Hematopoietic multipotent progenitor cell treated with erythropoietin and hydrocortisone succinate and interleukin-3 and kit ligand, for 15 days (in vitro differentiated cells): ENCODE results near the gene ZDHHC13.
"Not testable (repeated sequence)": the region's sequence is repeated elsewhere in the genome, so short reads cannot be mapped to it uniquely, and the experiment has no call there.

ENCODE experiments used
- DNase-seq: peaks from one replicate; pipeline ENCODE4 v3.0.0-alpha.2; 2015; ENCODE audit warnings: low spot score

ZDHHC13 gene

GRCh38 chr11:19100885-19101284, 16.1 kb upstream of the ZDHHC13 start:
- DNase-seq = no peak

GRCh38 chr11:19101796-19102520, 15.0 kb upstream of the ZDHHC13 start:
- DNase-seq = no peak

GRCh38 chr11:19102521-19102900, 14.5 kb upstream of the ZDHHC13 start:
- no peak for DNase-seq

GRCh38 chr11:19105011-19105410, 12.0 kb upstream of the ZDHHC13 start:
- DNase-seq = no peak

GRCh38 chr11:19107125-19107524, 9.8 kb upstream of the ZDHHC13 start:
- no peak for DNase-seq

GRCh38 chr11:19110295-19110694, 6.7 kb upstream of the ZDHHC13 start:
- no peak for DNase-seq

GRCh38 chr11:19111809-19112208, 5.2 kb upstream of the ZDHHC13 start:
- DNase-seq = no peak

- no peak for DNase-seq
These were observed 545 bp upstream of the ZDHHC13 start for GRCh38 chr11:19116276-19116970.

- DNase-seq = no peak
These were observed 761 bp downstream of the ZDHHC13 start for GRCh38 chr11:19117760-19118097.

GRCh38 chr11:19121646-19122045, 4.7 kb downstream of the ZDHHC13 start:
- DNase-seq = no peak

GRCh38 chr11:19122960-19123615, 6.1 kb downstream of the ZDHHC13 start:
- no peak for DNase-seq

- DNase-seq = not testable (repeated sequence)
These were observed 9.8 kb downstream of the ZDHHC13 start for GRCh38 chr11:19126562-19127325.

- no peak for DNase-seq
These were observed 17.0 kb downstream of the ZDHHC13 start for GRCh38 chr11:19134004-19134403.

GRCh38 chr11:19136884-19137283, 19.9 kb downstream of the ZDHHC13 start:
- DNase-seq = not testable (repeated sequence)

GRCh38 chr11:19145319-19145718, 28.4 kb downstream of the ZDHHC13 start:
- no peak for DNase-seq

GRCh38 chr11:19156892-19157291, 39.9 kb downstream of the ZDHHC13 start:
- DNase-seq = no peak

- DNase-seq = no peak
These were observed 43.9 kb downstream of the ZDHHC13 start for GRCh38 chr11:19160847-19161246.

GRCh38 chr11:19161651-19162050, 44.7 kb downstream of the ZDHHC13 start:
- DNase-seq = no peak

GRCh38 chr11:19162951-19163505, 46.1 kb downstream of the ZDHHC13 start:
- DNase-seq = no peak

- no peak for DNase-seq
These were observed 46.6 kb downstream of the ZDHHC13 start for GRCh38 chr11:19163617-19164016.

GRCh38 chr11:19164230-19164855, 47.4 kb downstream of the ZDHHC13 start:
- no peak for DNase-seq

- no peak for DNase-seq
These were observed 47.9 kb downstream of the ZDHHC13 start for GRCh38 chr11:19164881-19165280.
